K562 (cell line): ENCODE data around the gene FAM83D. TPM values are rescaled to one million over a fixed set of nuclear protein-coding genes. Genes with fewer than 3 reads are reported as not detected.
A peak's percentile ranks its signal among the peaks of the same experiment; 100 is the strongest.

Experiments used
- ATF7 ChIP-seq: fragments of 450-650 bp; IDR thresholded peaks from 2 replicates; pipeline ENCODE4 v1.7.1; 2014; ENCODE audit warnings: mild to moderate bottlenecking, moderate library complexity
- BACH1 ChIP-seq: fragments of 200-800 bp; sonication (Bioruptor generic); IDR thresholded peaks from 2 replicates; pipeline ENCODE4 v1.6.1; 2016; ENCODE audit warnings: missing genetic modification characterization, missing compliant biosample characterization
- CBFA2T3 ChIP-seq: fragments of 450-650 bp; IDR thresholded peaks from 2 replicates; pipeline ENCODE4 v1.6.1; 2017
- ETV1 ChIP-seq: fragments of 450-650 bp; conservative IDR thresholded peaks from 2 replicates; pipeline ENCODE4 v1.6.1; 2016; ENCODE audit warnings: missing genetic modification characterization, control low read depth, low read depth, missing compliant biosample characterization
- HDAC2 ChIP-seq: fragments of 450-650 bp; IDR thresholded peaks from 2 replicates; pipeline ENCODE4 v1.6.1; 2016; ENCODE audit warnings: mild to moderate bottlenecking
- HDAC3 ChIP-seq: fragments of 450-650 bp; IDR thresholded peaks from 2 replicates; pipeline ENCODE4 v1.6.1; 2018; ENCODE audit warnings: borderline replicate concordance, mild to moderate bottlenecking, moderate library complexity; ENCODE audit not compliant: partially characterized antibody
- LCOR ChIP-seq: sonication (generic); formaldehyde crosslinking; IDR thresholded peaks from 2 replicates; pipeline ENCODE4 v1.8.0; 2022; ENCODE audit warnings: mild to moderate bottlenecking, missing genetic modification reagents
- MLX ChIP-seq, 2 experiments: fragments of 450-650 bp in 1 of 2; sonication (generic) in 1 of 2; formaldehyde crosslinking; conservative IDR thresholded peaks; 2 replicates each; pipeline versions ENCODE4 v1.4.0 to v1.8.1; 2020 to 2022; ENCODE audit warnings: mild to moderate bottlenecking in 1 of 2, missing genetic modification reagents in 1 of 2
- NFIC ChIP-seq: fragments of 450-650 bp; IDR thresholded peaks from 2 replicates; pipeline ENCODE4 v1.6.1; 2017; ENCODE audit warnings: mild to moderate bottlenecking, inconsistent platforms
- SRSF9 ChIP-seq: fragments of 200-400 bp; formaldehyde crosslinking; IDR thresholded peaks from 2 replicates; pipeline ENCODE4 v1.6.1; 2017; ENCODE audit warnings: low read depth, low read length, borderline replicate concordance
- ZNF282 ChIP-seq: sonication (generic); formaldehyde crosslinking; IDR thresholded peaks from 2 replicates; pipeline ENCODE4 v1.8.1; 2023; ENCODE audit warnings: missing genetic modification reagents
- ZNF347 ChIP-seq: fragments of 450-650 bp; formaldehyde crosslinking; IDR thresholded peaks from 2 replicates; pipeline ENCODE4 v1.4.0; 2020; ENCODE audit warnings: low read depth, mild to moderate bottlenecking, moderate library complexity
- polyA plus RNA-seq, 8 experiments: library from polyadenylated mRNA; depleted of rRNA in 4 of 8; stranded (reverse) in 5 of 8; unstranded in 3 of 8; fragments of >200 nt; fragmentation: Nextera tagmentation in 2 of 8; fragmentation: Illumina TruSeq in 1 of 8; extraction: Ambion mirVana in 2 of 8; extraction: Trizol in 1 of 8; gene quantifications; 2 replicates each; pipeline versions ENCODE4 v1.2.1 to v1.2.3, GENCODE V29; 2011 to 2014; ENCODE audit warnings: inconsistent platforms in 1 of 8, missing spikeins in 1 of 8
- total RNA-seq, 7 experiments: library from RNA; depleted of rRNA in 6 of 7; stranded (reverse); fragments of >200 nt in 6 of 7; fragmentation: Illumina TruSeq in 2 of 7; extraction: Trizol in 2 of 7; gene quantifications; 2 replicates each; pipeline versions ENCODE4 v1.2.1 to v1.2.3, GENCODE V29; 2011 to 2021; ENCODE audit warnings: low replicate concordance in 1 of 7
- TF ChIP-seq, protein P1 (sequence below): fragments of 450-650 bp; formaldehyde crosslinking; IDR thresholded peaks from 2 replicates; pipeline ENCODE4 v1.4.0; 2020; ENCODE audit warnings: mild to moderate bottlenecking, mixed read lengths
- TF ChIP-seq, protein P2 (sequence below): fragments of 450-650 bp; formaldehyde crosslinking; IDR thresholded peaks from 2 replicates; pipeline ENCODE4 v1.4.0; 2020; ENCODE audit warnings: mild to moderate bottlenecking, moderate library complexity
- TF ChIP-seq, protein P3 (sequence below): sonication (generic); formaldehyde crosslinking; IDR thresholded peaks from 2 replicates; pipeline ENCODE4 v1.8.0; 2022; ENCODE audit warnings: missing genetic modification reagents, mild to moderate bottlenecking, borderline replicate concordance
- TF ChIP-seq, protein P4 (sequence below), 2 experiments: fragments of 250-450 bp in 1 of 2; fragments of 450-650 bp in 1 of 2; sonication (Bioruptor Pico) in 1 of 2; IDR thresholded peaks; 2 replicates each; pipeline versions ENCODE4 v1.6.1 to v1.8.0; 2016 to 2021; ENCODE audit warnings: mild to moderate bottlenecking in 2 of 2, moderate library complexity in 2 of 2, missing compliant biosample characterization in 1 of 2, missing genetic modification characterization in 1 of 2
- TF ChIP-seq, protein P5 (sequence below): fragments of 450-650 bp; formaldehyde crosslinking; IDR thresholded peaks from 2 replicates; pipeline ENCODE4 v1.4.0; 2022; ENCODE audit warnings: missing genetic modification characterization

FAM83D gene
- total and polyA plus RNA-seq, 9 of the 15 experiments (the other 6 are each of a cell fraction or from before 2014, with no cell fraction given) = 8.2 to 66.1 (median 43.5) TPM

DNA sequence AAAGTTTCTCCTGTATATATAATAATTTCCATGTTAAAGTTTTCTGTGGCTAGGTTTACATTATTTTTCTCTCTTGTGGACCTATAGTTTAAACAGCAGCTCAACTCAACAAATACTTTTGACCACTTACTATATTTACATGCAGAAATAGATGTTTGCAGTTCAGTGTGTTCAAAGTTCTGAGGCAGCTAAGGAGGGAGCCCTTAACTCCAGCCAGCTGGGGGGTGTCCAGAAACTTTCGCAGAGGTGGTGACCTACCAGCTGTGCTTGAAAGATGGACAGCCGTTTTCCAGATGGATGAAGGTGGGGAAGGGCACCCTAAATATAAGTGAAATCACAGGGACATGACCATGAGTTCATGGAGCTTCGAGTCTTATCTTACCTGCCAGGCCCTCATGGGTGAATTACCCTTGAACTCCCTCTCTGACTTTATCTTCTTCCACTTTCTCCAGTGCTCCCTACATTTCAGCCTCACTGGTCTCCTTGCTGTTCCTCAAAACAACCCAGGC, 69.4 kb downstream of the FAM83D start (continued):
- TF ChIP-seq MLX (CRISPR knock-in tag; conservative IDR thresholded peaks at IDR 0.05) (no peak), ZNF282 (CRISPR knock-in tag) (no peak), HDAC3 (no peak), SRSF9 (no peak), BACH1 (tag) (no peak), HDAC2 (peak; percentile 46; the same call in 1 of the 2 replicates), ETV1 (tag) (no peak), ATF7 (peak; percentile 50), NFIC (peak; percentile 64; the same call in 1 of the 2 replicates), CBFA2T3 (peak; percentile 94), ZNF347 (CRISPR knock-in tag) (no peak), LCOR (no peak)
- TF ChIP-seq, protein P1, sequence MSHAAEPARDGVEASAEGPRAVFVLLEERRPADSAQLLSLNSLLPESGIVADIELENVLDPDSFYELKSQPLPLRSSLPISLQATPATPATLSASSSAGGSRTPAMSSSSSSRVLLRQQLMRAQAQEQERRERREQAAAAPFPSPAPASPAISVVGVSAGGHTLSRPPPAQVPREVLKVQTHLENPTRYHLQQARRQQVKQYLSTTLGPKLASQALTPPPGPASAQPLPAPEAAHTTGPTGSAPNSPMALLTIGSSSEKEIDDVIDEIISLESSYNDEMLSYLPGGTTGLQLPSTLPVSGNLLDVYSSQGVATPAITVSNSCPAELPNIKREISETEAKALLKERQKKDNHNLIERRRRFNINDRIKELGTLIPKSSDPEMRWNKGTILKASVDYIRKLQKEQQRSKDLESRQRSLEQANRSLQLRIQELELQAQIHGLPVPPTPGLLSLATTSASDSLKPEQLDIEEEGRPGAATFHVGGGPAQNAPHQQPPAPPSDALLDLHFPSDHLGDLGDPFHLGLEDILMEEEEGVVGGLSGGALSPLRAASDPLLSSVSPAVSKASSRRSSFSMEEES = no peak
- TF ChIP-seq, protein P2, sequence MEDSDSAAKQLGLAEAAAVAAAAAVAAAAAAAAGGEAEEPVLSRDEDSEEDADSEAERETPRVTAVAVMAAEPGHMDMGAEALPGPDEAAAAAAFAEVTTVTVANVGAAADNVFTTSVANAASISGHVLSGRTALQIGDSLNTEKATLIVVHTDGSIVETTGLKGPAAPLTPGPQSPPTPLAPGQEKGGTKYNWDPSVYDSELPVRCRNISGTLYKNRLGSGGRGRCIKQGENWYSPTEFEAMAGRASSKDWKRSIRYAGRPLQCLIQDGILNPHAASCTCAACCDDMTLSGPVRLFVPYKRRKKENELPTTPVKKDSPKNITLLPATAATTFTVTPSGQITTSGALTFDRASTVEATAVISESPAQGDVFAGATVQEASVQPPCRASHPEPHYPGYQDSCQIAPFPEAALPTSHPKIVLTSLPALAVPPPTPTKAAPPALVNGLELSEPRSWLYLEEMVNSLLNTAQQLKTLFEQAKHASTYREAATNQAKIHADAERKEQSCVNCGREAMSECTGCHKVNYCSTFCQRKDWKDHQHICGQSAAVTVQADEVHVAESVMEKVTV = no peak
- TF ChIP-seq, protein P3, sequence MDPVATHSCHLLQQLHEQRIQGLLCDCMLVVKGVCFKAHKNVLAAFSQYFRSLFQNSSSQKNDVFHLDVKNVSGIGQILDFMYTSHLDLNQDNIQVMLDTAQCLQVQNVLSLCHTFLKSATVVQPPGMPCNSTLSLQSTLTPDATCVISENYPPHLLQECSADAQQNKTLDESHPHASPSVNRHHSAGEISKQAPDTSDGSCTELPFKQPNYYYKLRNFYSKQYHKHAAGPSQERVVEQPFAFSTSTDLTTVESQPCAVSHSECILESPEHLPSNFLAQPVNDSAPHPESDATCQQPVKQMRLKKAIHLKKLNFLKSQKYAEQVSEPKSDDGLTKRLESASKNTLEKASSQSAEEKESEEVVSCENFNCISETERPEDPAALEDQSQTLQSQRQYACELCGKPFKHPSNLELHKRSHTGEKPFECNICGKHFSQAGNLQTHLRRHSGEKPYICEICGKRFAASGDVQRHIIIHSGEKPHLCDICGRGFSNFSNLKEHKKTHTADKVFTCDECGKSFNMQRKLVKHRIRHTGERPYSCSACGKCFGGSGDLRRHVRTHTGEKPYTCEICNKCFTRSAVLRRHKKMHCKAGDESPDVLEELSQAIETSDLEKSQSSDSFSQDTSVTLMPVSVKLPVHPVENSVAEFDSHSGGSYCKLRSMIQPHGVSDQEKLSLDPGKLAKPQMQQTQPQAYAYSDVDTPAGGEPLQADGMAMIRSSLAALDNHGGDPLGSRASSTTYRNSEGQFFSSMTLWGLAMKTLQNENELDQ (CRISPR knock-in tag) = no peak
- TF ChIP-seq, protein P4, sequence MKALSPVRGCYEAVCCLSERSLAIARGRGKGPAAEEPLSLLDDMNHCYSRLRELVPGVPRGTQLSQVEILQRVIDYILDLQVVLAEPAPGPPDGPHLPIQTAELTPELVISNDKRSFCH (CRISPR knock-in tag; IDR thresholded peaks at IDR 0.05) = no peak
- TF ChIP-seq, protein P4 (tag; IDR thresholded peaks at IDR 0.05) = no peak
- TF ChIP-seq, protein P5, sequence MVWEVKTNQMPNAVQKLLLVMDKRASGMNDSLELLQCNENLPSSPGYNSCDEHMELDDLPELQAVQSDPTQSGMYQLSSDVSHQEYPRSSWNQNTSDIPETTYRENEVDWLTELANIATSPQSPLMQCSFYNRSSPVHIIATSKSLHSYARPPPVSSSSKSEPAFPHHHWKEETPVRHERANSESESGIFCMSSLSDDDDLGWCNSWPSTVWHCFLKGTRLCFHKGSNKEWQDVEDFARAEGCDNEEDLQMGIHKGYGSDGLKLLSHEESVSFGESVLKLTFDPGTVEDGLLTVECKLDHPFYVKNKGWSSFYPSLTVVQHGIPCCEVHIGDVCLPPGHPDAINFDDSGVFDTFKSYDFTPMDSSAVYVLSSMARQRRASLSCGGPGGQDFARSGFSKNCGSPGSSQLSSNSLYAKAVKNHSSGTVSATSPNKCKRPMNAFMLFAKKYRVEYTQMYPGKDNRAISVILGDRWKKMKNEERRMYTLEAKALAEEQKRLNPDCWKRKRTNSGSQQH (CRISPR knock-in tag) = no peak
